Breast epithelium (tissue), 3 donors: ENCODE measurements around the gene TNS3.

Experiments
- CTCF ChIP-seq, 3 donors: fragments of 450-650 bp; IDR thresholded peaks; one replicate each; pipeline ENCODE4 v1.5.1; 2016 to 2017; ENCODE audit warnings: antibody characterized with exemption in 3 of 3, mild to moderate bottlenecking in 3 of 3, moderate library complexity in 3 of 3
- POLR2A ChIP-seq: fragments of 450-650 bp; IDR thresholded peaks from one replicate; pipeline ENCODE4 v1.6.1; 2016; ENCODE audit warnings: antibody characterized with exemption, mild to moderate bottlenecking, moderate library complexity
- POLR2AphosphoS5 ChIP-seq, 3 donors: sonication (generic); formaldehyde crosslinking; IDR thresholded peaks; one replicate each; pipeline ENCODE4 v1.6.1; 2017; ENCODE audit warnings: antibody characterized with exemption in 3 of 3

- TF ChIP-seq POLR2AphosphoS5 (IDR thresholded peaks at IDR 0.05) (no peak), CTCF (IDR thresholded peaks at IDR 0.05) (no peak), POLR2A (no peak)
Measured at GRCh38 chr7:47570649-47571050, 11.3 kb downstream of the TNS3 start.
